Measurements from ENCODE around the gene IFIH1. TPM values are rescaled to one million over a fixed set of nuclear protein-coding genes. Genes with fewer than 3 reads are reported as not detected.

The IFIH1 gene
- total RNA-seq, 1 donor = 7.2 TPM

DNA sequence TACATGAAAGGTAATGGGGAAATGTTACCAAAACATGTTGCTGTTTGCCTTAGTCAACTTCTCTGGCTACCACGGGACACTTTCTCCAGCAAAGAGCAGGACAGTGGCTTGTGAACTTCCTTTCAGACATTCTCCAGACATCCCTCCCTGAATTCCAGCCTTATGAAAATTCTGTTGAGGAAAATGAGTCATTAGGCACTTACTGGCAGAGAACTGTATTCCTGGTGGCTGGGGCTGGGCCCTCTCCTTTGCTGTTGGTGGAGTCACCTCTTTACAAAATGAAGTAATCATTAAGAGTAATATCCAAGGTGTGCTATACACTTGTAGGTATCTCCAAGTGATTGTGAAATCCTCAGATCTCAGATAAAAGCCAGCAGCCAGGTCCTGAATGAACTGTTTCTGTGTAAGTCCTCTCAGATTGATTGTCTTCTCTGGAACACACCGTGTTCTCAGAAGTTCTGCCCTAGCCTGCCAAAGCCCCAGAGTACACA lies 73.9 kb downstream of the IFIH1 start:
- Histone ChIP-seq H3K4me1 (ENCODE audit: insufficient read depth, low read length) (peaks cover 49% of the 10 kb centered on the region), H2AFZ (ENCODE audit: low read length) (no peak overlapping the region), H3K79me2 (ENCODE audit: insufficient read depth, low read length) (peaks cover 34% of the 10 kb centered on the region), H3K27ac (ENCODE audit: low read depth, low read length) (peak overlapping the region; percentile 95), H3K27me3 (ENCODE audit: insufficient read depth, low read length) (no peaks in the 10 kb centered on the region), H3K4me2 (ENCODE audit: insufficient read depth, low read length) (peak overlapping the region; percentile 89), H4K20me1 (ENCODE audit: insufficient read depth, low read length) (no peaks in the 10 kb centered on the region), H3K9me3 (ENCODE audit: low read depth, low read length) (no peaks in the 10 kb centered on the region), H3K36me3 (ENCODE audit: insufficient read depth, low read length) (peaks cover 14% of the 10 kb centered on the region), H3K4me3 (ENCODE audit: insufficient read depth, low read length) (peak overlapping the region; percentile 30)
- TF ChIP-seq, protein P1, sequence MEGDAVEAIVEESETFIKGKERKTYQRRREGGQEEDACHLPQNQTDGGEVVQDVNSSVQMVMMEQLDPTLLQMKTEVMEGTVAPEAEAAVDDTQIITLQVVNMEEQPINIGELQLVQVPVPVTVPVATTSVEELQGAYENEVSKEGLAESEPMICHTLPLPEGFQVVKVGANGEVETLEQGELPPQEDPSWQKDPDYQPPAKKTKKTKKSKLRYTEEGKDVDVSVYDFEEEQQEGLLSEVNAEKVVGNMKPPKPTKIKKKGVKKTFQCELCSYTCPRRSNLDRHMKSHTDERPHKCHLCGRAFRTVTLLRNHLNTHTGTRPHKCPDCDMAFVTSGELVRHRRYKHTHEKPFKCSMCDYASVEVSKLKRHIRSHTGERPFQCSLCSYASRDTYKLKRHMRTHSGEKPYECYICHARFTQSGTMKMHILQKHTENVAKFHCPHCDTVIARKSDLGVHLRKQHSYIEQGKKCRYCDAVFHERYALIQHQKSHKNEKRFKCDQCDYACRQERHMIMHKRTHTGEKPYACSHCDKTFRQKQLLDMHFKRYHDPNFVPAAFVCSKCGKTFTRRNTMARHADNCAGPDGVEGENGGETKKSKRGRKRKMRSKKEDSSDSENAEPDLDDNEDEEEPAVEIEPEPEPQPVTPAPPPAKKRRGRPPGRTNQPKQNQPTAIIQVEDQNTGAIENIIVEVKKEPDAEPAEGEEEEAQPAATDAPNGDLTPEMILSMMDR (IDR thresholded peaks at IDR 0.05; ENCODE audit: extremely low read depth, low read depth, low read length) = no peak
- DNase-seq (ENCODE audit: insufficient read length, low spot score, missing footprints) = peak; percentile 89

DNA sequence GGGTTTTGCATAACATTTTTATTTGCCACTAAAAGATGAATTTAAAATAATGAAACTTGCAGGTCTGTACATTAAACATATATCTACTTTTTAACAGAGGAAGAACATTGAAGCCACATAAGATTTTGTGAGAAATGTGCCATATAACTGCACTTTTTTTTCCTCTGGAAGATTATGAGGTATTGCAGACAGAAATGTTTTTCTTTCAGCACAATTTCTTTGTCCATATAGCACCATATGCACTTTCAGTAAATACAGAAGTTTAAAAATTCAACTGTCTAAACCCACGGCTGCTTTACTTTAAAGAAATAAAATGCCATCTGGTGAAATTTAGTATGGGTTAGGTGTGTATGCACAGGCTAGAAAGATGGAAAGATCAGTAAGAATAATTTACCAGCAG lies 74.8 kb downstream of the IFIH1 start:
- Histone ChIP-seq H3K27me3 (ENCODE audit: insufficient read depth, low read length) (no peaks in the 10 kb centered on the region), H3K79me2 (ENCODE audit: insufficient read depth, low read length) (peaks cover 42% of the 10 kb centered on the region), H3K4me3 (ENCODE audit: insufficient read depth, low read length) (peak overlapping the region; percentile 83), H4K20me1 (ENCODE audit: insufficient read depth, low read length) (no peaks in the 10 kb centered on the region), H3K4me1 (ENCODE audit: insufficient read depth, low read length) (peaks cover 55% of the 10 kb centered on the region), H3K36me3 (ENCODE audit: insufficient read depth, low read length) (peaks cover 22% of the 10 kb centered on the region), H3K27ac (ENCODE audit: low read depth, low read length) (peak overlapping the region; percentile 95), H2AFZ (ENCODE audit: low read length) (no peak overlapping the region), H3K9me3 (ENCODE audit: low read depth, low read length) (no peaks in the 10 kb centered on the region), H3K4me2 (ENCODE audit: insufficient read depth, low read length) (peak overlapping the region; percentile 89)
- TF ChIP-seq, protein P1 (IDR thresholded peaks at IDR 0.05; ENCODE audit: extremely low read depth, low read depth, low read length) = no peak
- DNase-seq (ENCODE audit: insufficient read length, low spot score, missing footprints) = no peak

DNA sequence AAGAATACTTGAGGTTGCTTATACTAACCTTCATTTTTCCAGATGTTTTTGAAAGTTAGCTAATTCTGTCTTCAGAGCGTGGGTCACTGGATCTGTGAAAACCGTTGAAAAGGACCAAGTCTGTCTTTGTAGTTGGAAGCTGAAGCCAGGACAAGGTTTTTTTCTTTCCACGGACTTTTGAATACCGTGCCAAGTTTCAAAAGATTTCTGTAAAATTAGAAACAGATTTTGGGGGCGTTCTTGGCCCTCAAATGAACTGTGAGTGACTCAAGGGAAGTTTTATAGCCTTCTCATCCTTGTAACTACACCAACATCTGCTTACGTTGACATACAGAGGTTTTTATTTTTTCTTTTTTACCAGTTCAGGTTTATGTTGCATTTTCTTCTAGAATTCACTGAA lies 75.2 kb downstream of the IFIH1 start, which contains the start of gene FAP:
TSS of gene FAP (minus strand) at position 152 of the 400 bp plus-strand sequence. CDS start at position 34, 118 bp downstream.
- Histone ChIP-seq H3K27ac (ENCODE audit: low read depth, low read length) (peak within 1 kb of the TSS; percentile 95), H3K36me3 (ENCODE audit: insufficient read depth, low read length) (peaks cover 25% of the 10 kb centered on the region), H3K27me3 (ENCODE audit: insufficient read depth, low read length) (no peaks in the 10 kb centered on the region), H2AFZ (ENCODE audit: low read length) (no peak within 1 kb of the TSS), H3K4me2 (ENCODE audit: insufficient read depth, low read length) (peak within 1 kb of the TSS; percentile 89), H3K9me3 (ENCODE audit: low read depth, low read length) (no peaks in the 10 kb centered on the region), H3K4me1 (ENCODE audit: insufficient read depth, low read length) (peaks cover 55% of the 10 kb centered on the region), H4K20me1 (ENCODE audit: insufficient read depth, low read length) (no peaks in the 10 kb centered on the region), H3K79me2 (ENCODE audit: insufficient read depth, low read length) (peaks cover 46% of the 10 kb centered on the region), H3K4me3 (ENCODE audit: insufficient read depth, low read length) (peak within 1 kb of the TSS; percentile 83)
- TF ChIP-seq, protein P1 (IDR thresholded peaks at IDR 0.05; ENCODE audit: extremely low read depth, low read depth, low read length) = no peak
- peak; percentile 68 for DNase-seq (ENCODE audit: insufficient read length, low spot score, missing footprints)

DNA sequence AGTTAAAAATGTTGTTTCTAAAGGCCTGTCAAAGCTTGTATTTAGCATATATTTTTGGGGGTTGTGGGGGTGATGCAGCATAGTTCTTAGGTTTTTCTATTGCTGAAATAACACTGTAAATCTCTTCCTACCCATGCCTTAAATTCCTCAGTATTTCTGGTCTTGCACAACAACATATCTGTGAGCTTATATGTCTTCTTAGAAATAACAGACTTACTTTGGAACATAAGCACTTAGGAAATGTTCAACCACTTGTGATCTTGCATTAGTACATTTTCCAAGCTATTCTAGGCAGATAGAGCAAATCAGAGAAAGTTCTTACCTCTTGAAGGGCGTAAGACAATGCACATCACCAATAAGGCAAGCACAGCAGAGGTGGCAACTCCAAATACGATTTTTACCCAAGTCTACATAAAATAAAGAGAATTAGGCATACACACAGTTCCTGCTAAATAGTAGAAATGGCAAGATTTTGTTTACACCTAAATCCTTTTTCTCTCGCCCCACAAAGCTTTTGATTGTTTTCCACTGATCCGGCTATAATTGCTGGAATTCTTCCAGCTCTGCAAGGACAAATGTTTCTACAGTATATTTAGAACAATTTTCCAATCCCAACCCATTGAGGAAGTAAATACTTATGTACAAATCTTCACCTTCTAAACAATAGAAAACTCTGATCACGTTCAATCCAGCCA lies 75.8 kb downstream of the IFIH1 start:
- DNase-seq (ENCODE audit: insufficient read length, low spot score, missing footprints) = no peak
- Histone ChIP-seq H3K4me2 (ENCODE audit: insufficient read depth, low read length) (peak overlapping the region; percentile 89), H3K79me2 (ENCODE audit: insufficient read depth, low read length) (peaks cover 51% of the 10 kb centered on the region), H3K36me3 (ENCODE audit: insufficient read depth, low read length) (peaks cover 28% of the 10 kb centered on the region), H3K4me3 (ENCODE audit: insufficient read depth, low read length) (peak overlapping the region; percentile 83), H2AFZ (ENCODE audit: low read length) (no peak overlapping the region), H3K4me1 (ENCODE audit: insufficient read depth, low read length) (peaks cover 55% of the 10 kb centered on the region), H3K9me3 (ENCODE audit: low read depth, low read length) (no peaks in the 10 kb centered on the region), H4K20me1 (ENCODE audit: insufficient read depth, low read length) (no peaks in the 10 kb centered on the region), H3K27ac (ENCODE audit: low read depth, low read length) (peak overlapping the region; percentile 95), H3K27me3 (ENCODE audit: insufficient read depth, low read length) (no peaks in the 10 kb centered on the region)
- TF ChIP-seq, protein P1 (IDR thresholded peaks at IDR 0.05; ENCODE audit: extremely low read depth, low read depth, low read length) = no peak
